GM18505 (cell line): ENCODE results near the gene PTGER1.
"Not testable (repeated sequence)": the region's sequence is repeated elsewhere in the genome, so short reads cannot be mapped to it uniquely, and the experiment has no call there.

ENCODE experiments used
- ATAC-seq: cut with Tn5 transposase; IDR thresholded peaks from one replicate; pipeline ENCODE4 v1.9.1; 2021; ENCODE audit not compliant: unreplicated experiment
- POLR2A ChIP-seq: IDR thresholded peaks from 4 replicates; pipeline ENCODE4 v1.6.1; 2011; ENCODE audit warnings: borderline replicate concordance; ENCODE audit not compliant: insufficient read depth, insufficient read length; ENCODE audit errors: extremely low read depth

Gene PTGER1

GRCh38 chr19:14473073-14473977 is 1.8 kb downstream of the PTGER1 start:
- no peak for ATAC-seq
- no peak for TF ChIP-seq POLR2A

DNA sequence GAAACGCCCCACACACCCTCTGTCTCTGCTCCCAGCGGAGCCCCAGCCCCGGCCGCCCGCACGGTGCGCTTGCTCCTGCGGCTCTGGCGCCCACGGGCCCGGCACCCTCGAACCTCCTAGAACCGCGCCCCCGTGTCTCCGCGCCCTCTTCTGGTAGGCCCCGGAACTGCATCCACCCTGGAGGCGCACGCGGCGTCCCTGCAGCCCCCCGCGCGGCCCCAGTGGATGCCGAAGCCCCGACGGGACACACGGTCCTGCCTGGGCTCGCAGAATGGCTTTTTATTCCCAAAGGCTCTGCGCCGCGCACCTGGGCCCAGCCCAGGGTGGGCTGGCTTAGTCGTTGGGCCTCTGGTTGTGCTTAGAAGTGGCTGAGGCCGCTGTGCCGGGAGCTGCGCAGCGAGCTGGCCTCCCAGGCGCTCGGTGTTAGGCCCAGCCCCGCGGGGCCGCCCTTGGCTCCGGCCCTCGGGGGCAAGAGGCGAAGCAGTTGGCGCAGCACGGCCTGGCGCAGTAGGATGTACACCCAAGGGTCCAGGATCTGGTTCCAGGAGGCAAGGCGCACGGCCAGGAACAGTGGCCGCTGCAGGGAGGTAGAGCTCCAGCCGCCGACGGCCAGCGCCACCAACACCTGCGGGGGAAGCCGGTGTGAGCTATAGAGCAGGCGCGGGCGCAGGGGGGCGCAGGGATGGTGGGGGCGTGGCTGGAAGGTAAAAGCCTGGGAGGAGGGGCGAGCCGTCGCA is 2.8 kb downstream of the PTGER1 start:
- TF ChIP-seq POLR2A: no peak
- ATAC-seq: no peak

DNA sequence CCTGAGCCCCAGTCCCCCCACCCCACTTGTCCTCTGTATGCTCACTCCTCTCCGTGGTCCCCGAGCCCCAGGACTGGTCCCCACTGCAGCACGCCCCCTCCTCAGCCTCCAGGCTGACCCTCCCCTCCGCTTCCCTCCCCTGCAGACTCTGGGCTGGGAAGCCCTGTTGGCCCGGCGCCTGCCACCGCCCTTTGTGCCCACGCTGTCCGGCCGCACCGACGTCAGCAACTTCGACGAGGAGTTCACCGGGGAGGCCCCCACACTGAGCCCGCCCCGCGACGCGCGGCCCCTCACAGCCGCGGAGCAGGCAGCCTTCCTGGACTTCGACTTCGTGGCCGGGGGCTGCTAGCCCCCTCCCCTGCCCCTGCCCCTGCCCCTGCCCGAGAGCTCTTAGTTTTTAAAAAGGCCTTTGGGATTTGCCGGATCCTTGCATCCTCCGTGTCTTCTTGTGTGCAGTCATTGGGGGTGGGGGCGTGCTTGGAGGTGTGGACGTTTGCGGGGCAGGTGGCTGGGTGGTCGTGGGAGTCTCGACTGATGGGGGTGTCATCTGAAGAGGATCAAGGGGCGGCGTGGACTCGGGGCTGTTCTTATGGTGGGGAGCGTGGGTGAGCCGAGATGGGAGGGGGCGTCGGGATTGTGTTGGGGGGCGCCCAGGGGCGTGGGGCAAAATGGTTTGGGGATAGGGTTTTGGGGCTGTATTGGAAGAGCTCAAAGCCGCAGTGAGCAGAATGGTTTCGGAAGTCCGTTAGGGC is 3.5 kb downstream of the PTGER1 start:
- no peak for TF ChIP-seq POLR2A
- no peak for ATAC-seq

GRCh38 chr19:14470031-14470876 is 4.9 kb downstream of the PTGER1 start:
- TF ChIP-seq POLR2A: no peak
- ATAC-seq: no peak

DNA sequence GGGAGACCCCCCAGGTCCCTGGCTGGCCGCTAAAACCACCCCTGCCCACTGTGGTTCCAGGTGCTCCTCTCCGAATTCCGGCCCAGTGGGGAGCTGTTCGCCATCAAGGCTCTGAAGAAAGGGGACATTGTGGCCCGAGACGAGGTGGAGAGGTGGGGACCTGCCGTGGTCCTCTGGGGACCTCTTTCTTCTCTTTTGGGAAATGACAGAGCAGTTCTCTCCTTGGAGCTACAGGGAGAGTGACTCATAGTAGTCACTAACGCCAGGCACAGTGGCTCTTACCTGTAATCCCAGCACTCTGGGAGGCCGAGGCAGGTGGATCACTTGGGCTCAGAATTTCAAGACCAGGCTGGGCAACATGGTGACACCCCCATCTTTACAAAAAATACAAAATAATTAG is 7.3 kb downstream of the PTGER1 start:
- no peak for TF ChIP-seq POLR2A

GRCh38 chr19:14467391-14467790 is 7.8 kb downstream of the PTGER1 start:
- no peak for ATAC-seq
- no peak for TF ChIP-seq POLR2A

More for the DNA sequence above, 7.3 kb downstream of the PTGER1 start:
- no peak for ATAC-seq

DNA sequence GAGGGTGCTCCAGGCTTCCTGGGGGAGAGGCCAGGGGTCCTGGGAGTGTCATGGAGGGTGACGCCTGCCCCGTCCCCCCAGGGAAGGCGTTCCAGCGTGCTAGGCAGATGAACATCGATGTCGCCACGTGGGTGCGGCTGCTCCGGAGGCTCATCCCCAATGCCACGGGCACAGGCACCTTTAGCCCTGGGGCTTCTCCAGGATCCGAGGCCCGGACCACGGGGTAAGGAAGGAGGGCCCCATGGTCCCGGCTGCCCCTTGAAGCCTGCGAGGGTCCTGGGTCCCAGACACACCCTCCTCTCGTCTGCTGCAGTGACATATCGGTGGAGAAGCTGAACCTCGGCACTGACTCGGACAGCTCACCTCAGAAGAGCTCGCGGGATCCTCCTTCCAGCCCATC is 11.4 kb downstream of the PTGER1 start:
- TF ChIP-seq POLR2A: no peak
- ATAC-seq: no peak

GRCh38 chr19:14462401-14462800 is 12.8 kb downstream of the PTGER1 start:
- not testable (repeated sequence) for ATAC-seq

DNA sequence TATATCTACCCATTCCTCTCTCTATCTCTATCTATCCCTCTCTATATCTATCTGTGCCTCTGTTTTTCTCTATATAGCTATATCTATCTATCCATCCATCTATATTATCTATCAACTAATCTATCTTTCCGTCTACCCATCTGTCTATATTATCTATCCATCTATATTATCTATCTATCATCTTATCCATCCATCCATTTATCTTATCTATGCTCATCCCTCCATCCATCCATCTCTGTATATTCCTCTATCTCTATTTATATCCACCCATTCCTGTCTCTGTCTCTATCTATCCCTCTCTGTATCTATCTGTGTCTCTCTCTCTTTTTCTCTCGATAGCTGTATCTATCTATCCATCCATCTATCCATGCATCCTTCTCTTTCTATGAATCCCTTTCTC is 14.2 kb downstream of the PTGER1 start:
- TF ChIP-seq POLR2A: no peak
- no peak for ATAC-seq

DNA sequence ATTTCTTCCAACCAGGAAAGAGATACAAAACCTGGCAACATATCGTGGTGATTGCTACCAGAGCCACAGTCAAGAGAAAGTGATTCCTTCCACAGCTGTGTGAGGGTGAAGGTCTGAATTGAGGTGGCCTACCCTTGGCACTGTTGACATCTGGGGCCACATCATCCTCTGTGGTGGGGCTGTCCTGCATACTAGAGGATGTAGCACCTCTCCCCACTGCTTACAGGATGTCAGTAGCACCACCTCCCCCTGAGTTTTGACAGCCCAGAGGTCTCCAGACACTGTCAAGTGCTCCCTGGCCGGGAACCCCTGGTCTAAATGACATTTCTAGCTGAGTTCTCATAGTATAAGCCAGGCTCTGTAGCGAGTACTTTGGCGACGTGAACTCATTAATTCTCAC is 15.5 kb downstream of the PTGER1 start:
- no peak for ATAC-seq

DNA sequence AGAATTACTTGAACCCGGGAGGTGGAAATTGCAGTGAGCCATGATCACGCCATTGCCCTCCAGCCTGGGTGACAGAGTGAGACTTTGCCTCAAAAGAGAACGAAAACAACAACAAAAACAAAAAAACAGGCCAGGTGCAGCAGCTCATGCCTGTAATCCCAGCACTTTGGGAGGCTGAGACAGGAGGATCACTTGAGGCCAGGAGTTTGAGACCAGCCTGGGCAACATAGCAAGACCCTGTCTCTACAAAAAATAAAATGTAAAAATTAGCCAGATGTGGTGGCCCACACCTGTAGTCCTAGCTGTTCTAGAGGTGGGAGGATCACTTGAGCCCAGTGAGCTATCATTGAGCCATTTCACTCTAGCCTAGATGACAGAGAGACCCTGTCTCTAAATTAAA is 22.9 kb downstream of the PTGER1 start:
- not testable (repeated sequence) for ATAC-seq

More for the DNA sequence above, 15.5 kb downstream of the PTGER1 start:
- no peak for TF ChIP-seq POLR2A

- TF ChIP-seq POLR2A: no peak
- no peak for ATAC-seq
Measured at GRCh38 chr19:14450876-14451275, 24.3 kb downstream of the PTGER1 start.
